ENCODE measurements around the gene TP53RK.

Gene TP53RK

GRCh38 chr20:46660487-46660886, 28.8 kb downstream of the TP53RK start:
- DNase-seq (ENCODE audit: low read depth) = no peak

DNA sequence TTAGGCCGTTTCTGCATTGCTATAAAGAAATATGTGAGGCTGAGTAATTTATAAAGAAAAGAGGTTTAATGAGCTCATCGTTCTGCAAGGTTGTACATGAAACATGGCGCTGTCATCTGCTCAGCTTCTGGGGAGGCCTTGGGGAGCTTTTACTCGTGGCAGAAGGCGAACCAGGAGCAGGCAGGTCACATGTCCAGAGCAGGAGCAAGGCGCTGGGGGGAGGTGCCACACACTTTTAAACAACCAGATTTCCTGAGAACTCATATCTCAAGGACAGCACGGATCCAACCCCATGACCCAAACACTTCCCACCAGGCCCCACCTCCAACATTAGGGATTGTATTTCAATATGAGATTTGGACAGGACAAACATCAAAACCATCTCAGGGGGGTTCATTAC, 31.6 kb downstream of the TP53RK start:
- no peak for DNase-seq (ENCODE audit: low read depth)

DNA sequence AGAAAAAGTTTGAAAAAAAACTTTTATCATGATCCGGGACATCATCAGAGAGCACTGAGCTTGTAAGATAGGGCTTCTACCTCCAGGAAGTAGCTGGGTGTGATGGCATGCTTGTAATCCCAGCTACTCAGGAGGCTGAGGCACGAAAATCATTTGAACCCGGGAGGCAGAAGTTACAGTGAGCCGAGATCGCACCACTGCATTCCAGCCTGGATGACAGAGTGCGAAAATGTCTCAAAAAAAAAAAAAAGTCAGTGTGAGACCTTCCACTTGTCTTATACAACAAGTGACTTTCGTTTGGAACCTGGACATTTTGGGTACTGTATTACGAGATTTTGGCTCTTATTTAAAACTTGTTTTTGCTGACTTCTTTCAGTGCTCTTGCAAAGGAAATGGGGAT, 32.1 kb downstream of the TP53RK start:
- DNase-seq (ENCODE audit: low read depth) = no peak

DNA sequence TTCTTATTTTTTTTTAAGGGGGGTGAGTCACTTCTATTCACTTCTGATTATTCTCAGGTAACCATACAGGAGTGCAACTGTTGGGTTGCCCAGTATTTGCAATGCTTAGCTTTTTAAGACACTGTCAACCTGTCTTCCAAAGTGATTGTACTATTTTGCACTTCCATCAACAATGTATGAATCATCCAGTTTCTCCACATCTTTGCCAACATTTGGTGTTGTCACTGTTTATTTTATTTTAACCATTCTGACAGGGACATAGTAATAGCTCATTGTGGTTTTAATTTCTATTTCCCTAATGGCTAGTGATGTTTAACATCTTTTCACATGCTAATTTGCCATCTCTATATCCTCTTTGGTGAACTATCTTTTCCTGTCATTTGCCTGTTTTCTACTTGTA, 36.5 kb downstream of the TP53RK start:
- no peak for DNase-seq (ENCODE audit: low read depth)

GRCh38 chr20:46651091-46651962, 37.9 kb downstream of the TP53RK start, which contains the start of gene SLC13A3:
SLC13A3 (minus strand) TSS chr20:46651459; CDS start chr20:46651421, 38 bp downstream.
- no peak for DNase-seq (ENCODE audit: low read depth)

DNA sequence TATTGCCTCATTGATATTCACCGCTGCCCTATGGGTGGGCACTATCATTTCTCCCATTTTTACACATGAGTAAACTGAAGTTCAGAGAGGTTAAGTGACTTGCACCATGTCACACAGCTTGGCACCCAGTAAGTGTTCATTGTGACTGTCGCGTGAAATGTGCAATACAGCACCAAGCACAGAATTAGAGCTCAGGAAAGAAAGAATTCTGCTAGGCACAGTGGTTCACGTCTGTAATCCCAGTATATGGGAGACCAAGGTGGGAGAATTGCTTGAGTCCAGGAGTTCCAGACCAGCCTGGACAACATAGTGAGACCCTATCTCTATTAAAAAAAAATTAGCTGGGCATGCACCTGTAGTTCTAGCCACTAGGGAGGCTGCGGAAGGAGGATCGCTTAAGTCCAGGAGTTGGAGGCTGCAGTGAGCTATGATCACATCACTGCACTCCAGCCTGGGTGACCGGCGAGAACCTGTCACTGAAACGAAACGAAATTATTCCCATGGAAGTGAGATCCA, 38.6 kb downstream of the TP53RK start:
- DNase-seq (ENCODE audit: low read depth) = no peak

DNA sequence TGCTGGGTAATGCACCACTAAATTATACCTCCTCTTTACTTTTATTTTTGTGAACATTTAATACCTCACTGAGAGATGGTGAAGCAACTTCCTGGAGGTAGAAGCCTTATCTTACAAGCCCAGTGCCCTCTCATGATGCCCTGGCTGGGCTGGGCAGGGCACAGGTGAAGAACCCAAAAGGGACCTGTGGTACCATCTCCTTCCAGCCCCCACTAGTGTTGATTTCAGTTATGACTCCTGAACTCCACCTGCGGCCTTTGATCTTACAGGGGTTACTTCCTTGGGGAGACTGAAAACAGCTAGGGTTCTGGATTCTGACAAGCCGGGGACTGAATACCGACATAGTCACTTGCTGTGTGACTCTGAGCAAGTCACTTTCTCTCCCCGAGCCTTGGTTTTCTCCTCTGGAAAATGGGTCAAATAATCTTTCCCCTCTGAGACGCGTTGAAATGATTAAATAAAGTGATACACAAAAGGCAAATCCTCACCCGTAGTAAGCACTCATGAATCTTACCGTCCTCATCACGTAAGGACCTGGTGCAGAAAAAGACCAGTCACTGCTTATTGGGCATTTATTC, 39.2 kb downstream of the TP53RK start:
- DNase-seq (ENCODE audit: low read depth) = no peak

DNA sequence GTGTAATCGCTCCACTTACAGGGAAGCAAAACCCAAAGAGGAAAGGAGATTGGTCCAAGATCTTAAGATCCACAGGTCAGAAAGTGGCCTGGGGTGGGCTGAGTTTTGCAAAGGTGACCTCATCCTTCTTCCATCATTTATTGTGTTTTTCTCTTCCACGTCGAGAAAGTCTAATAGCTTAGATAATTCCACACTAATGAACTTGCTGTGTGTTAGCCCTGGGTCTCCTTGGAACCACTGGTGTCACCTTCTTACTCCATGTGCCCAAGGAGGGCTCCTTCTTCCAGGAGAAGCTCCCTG, 39.6 kb downstream of the TP53RK start:
- no peak for DNase-seq (ENCODE audit: low read depth)

GRCh38 chr20:46648903-46649649, 40.2 kb downstream of the TP53RK start:
- DNase-seq (ENCODE audit: low read depth) = no peak

DNA sequence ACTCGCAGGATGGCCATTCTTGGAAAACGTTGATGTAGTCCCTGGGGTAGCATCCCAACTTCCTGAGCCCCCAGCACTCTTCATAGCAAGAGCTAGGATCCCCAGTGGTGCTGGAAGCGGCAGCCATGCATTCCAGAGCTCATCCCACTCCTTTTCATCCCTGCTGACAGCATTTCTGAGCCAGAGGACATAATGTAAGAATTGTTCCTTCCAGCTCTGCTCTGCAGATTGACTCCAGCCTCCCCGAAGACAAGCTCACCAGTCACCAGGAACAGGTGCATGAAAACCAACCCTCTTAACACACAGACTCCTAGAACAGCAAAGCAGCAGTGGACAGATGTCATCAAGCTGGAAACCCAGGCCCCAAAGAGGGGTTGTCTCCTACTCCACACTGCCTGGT, 41.8 kb downstream of the TP53RK start:
- DNase-seq (ENCODE audit: low read depth) = no peak

GRCh38 chr20:46646659-46647380, 42.4 kb downstream of the TP53RK start:
- no peak for DNase-seq (ENCODE audit: low read depth)

- no peak for DNase-seq (ENCODE audit: low read depth)
Observed at GRCh38 chr20:46646122-46646521, 43.1 kb downstream of the TP53RK start.

DNA sequence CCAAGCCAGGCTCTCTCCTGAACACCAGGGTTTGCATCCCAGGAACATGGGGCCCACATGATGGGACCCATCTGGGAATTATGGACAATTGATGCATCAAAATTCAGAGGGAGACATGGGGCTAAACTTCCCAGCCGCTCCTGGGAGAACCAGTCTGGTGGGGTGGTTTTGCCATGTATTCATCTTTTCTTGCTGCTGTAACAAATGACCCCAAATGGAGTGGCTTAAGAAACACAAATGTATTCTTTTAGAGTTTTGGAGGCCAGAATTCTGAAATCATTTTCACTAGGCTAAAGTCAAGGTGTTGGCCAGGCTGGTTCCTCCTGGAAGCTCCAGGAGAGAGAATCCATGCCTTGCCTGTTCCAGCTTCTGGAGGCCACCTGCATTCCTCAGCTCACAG, 44.5 kb downstream of the TP53RK start:
- DNase-seq (ENCODE audit: low read depth) = no peak

DNA sequence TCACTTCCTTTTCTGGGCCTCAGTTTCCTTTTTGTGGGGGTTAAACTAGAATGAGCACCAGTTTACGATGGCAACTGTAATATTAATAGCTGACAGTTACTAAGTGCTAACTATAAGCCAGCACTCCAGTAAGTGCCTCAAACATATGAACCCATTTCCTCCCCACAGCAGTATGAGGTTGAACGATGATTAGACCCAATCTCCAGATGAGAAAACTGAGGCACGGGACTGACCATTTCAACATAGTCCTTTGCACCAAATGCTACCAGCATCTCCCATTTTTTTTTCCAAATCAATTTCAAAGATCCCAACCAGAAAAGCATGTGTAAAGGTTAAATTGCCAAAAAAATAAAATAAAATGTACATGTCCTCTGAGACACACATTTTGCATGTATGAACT, 45.1 kb downstream of the TP53RK start:
- no peak for DNase-seq (ENCODE audit: low read depth)

GRCh38 chr20:46642969-46643343, 46.3 kb downstream of the TP53RK start:
- no peak for DNase-seq (ENCODE audit: low read depth)

GRCh38 chr20:46642265-46642968, 46.8 kb downstream of the TP53RK start:
- DNase-seq (ENCODE audit: low read depth) = no peak

- DNase-seq (ENCODE audit: low read depth) = no peak
Observed at GRCh38 chr20:46641424-46641823, 47.8 kb downstream of the TP53RK start.

- DNase-seq (ENCODE audit: low read depth) = no peak
Observed at GRCh38 chr20:46640536-46641311, 48.5 kb downstream of the TP53RK start.

DNA sequence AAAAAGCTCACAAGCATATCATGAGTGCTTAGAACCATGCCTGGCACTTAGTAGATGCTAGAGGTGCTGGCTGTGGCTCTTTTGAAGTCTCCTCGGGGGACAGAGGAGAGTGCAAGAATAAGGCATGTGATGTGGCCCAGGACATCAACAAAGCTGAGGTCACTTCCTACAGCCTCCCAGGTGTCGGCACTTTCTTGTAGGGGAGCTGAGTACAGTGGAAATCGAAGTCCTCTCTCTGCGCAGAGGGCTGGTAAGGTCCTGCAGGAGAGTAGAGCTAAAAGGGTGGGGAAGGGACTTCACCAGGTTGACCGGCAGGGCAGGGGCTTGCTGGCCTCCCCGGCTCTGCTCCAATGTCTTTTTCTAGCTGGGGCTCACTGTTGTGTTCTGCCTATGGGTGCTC, 49.2 kb downstream of the TP53RK start:
- no peak for DNase-seq (ENCODE audit: low read depth)

DNA sequence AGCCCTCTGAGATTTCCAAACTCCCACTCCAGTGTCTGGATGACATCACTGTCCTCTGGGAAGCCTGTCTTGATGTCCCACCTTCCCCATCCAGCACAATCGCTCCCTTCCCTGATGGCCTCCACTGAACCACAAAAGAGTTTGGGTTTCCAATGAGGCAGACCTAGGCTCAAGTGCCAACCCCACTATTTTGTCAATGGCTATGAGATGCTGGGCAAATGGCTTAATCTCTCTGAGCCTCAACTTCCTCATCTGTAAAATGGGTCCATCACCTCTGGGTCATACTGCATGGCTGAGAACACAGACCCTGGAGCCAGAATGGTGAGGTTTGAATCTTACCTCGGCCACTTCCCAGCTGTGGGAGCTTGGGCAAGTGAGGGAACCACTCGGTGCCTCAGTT, 49.7 kb downstream of the TP53RK start:
- no peak for DNase-seq (ENCODE audit: low read depth)

DNA sequence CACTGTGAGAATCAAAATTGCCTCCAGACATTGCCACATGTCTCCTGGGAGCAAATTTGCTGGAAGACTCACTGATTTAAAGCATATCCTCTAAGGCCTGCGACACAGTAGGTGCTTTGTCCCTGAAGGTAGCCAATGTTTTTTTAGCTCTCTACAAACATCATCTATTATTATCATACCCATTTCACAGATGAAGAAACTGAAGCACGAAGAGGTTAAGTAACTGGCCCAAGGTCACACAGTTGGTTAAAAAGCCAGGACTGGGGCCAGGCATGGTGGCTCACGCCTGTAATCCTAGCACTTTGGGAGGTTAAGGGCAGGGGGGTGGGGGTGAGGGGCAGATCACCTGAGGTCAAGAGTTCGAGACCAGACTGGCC, 50.4 kb downstream of the TP53RK start:
- DNase-seq (ENCODE audit: low read depth) = no peak

Data from fibroblast of gingiva (primary cell).